Activated effector memory CD4-positive, alpha-beta T cell treated with anti-CD3 and anti-CD28 coated beads, Interleukin-2, amount 50 U/mL, for 16 hours (primary cell): ENCODE data around the gene TRIM24.
"Not testable (repeated sequence)": the region's sequence is repeated elsewhere in the genome, so short reads cannot be mapped to it uniquely, and the experiment has no call there.

Source experiments
- DNase-seq: peaks from one replicate; pipeline ENCODE4 v3.0.0-alpha.2; 2020

TRIM24 gene

DNA sequence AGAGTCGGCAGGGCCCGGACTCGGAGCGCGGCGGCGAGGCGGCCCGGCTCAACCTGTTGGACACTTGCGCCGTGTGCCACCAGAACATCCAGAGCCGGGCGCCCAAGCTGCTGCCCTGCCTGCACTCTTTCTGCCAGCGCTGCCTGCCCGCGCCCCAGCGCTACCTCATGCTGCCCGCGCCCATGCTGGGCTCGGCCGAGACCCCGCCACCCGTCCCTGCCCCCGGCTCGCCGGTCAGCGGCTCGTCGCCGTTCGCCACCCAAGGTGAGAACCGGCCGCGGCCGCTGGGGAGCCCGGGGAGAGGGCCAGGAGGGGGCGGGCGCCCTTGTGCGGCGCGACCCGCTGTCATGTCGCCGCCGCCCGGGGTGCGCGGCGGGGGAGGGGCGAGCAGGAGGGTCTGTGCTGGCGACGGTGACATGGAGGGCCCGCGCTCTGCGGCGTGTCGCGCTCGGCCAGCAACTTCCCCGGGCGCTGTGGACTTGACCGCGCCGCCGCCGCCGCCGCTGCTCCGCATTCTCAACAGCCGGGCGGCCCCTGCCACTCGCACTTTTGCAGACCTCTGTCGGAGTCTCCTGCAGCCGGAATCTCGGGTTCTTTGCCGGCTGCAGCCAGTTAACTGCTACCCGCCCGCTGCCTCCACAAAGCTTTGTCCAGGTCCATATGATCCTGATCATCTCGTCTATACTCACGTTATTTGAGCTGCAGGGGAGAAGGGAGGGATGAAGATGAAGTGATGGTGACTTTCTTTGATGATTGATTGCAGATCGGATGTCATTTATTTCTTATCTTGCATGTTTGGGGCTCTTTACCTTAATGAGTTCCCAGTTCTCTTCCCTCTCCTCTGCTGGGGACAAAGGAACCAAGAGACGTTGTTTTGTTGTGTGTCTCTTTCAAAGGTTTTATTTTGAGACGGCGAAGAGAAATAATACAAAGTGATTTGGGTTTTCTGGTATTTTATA lies 869 bp downstream of the TRIM24 start:
- DNase-seq, result peak; percentile 87

DNA sequence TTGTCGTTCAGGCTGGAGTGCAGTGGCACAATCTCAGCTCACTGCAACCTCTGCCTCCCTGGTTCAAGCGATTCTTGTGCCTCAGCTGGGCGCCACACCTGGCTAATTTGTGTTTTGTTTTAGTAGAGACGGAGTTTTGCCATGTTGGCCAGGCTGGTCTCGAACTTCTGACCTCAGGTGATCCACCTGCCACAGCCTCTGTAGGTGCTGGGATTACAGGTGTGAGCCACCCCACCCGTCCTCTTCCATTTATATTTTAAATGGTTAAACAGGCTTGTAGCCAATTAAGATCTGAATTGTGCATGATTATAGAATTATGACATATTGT lies 3.2 kb downstream of the TRIM24 start:
- not testable (repeated sequence) for DNase-seq

DNA sequence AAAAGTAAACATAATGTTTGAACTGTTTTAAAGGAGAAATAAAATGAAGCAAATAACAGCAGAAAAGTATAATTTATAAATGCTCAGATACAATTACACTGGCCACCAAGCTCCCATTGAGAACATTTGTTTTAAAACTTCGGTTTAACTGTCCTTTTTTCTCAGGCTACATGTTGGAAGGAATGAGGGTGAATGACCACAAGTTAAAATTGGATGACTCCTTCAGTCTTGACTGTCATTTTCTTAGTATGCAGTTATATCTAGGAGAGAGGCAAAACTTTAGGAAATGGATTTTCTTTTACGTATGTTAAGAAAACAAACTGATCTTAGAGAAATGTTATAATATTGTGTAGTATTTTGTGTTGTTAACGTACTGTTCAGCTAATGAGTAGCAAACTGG lies 5.0 kb downstream of the TRIM24 start:
- no peak for DNase-seq

DNA sequence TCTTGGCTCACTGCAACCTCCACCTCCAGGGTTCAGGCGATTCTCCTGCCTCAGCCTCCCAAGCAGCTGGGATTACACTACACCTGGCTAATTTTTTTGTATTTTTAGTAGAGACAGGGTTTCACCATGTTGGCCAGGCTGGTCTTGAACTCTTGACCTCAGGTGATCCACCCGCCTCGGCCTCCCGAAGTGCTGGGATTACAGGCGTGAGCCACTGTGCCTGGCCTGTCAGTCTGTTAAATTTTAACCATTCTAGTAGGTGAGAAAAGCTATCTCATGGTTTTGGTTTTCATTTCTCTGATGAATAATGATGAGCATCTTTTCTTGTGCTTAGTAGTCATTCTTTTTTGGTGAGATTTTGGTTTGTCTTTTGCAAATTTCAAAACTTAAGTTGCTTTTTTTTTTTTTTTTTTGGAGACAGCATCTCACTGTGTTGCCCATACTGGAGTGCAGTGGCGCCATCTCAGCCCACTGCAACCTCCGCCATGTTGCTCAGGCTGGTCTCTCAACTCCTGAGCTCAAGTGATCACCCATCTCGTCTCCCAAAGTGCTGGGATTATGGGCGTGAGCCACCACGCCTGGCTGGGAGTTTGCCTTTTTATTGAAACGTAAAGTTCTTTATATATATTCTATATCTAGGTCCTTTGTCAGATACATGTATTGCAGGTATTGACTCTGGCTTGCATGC lies 6.2 kb downstream of the TRIM24 start:
- DNase-seq, result not testable (repeated sequence)

DNA sequence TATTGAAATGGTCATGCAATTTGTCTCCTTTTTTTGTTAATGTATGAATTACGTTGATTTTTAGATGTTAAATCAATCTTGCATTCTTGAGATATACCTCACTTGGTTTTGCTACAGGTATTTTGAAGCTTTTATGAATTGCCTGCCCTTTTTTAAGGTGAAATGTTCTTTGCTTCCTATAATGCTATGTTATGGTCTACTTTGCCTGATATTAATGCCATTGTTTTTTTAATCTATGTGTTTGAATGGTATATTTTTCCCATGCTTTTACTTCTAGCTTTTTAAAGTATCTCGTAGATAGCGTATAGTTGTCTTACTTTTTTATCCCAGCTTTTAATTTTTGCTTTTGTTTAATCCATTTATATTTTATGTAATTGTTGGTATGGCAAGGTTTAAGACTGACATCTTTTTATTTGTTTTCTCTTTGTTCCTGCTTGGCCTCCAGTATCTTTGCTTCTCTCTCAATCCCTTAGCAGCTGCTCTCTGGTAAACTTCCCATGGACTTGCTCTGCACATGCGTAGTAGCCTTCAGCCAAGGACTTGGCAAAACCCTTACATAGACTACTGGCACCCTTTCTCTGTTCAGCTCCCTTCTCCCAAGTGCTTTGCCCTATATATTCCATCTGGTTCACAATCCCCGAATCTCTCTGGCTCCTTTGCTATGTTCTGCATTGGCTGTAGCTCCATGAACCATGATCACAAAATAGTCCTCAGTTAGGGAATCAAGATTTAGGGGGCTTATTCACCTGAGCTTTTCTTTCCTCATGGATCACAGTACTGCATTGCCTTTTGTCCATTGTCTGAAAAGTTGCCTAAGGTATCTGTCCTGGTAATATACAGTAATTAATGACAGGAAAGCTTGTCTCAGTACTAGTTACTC lies 8.4 kb downstream of the TRIM24 start:
- no peak for DNase-seq

DNA sequence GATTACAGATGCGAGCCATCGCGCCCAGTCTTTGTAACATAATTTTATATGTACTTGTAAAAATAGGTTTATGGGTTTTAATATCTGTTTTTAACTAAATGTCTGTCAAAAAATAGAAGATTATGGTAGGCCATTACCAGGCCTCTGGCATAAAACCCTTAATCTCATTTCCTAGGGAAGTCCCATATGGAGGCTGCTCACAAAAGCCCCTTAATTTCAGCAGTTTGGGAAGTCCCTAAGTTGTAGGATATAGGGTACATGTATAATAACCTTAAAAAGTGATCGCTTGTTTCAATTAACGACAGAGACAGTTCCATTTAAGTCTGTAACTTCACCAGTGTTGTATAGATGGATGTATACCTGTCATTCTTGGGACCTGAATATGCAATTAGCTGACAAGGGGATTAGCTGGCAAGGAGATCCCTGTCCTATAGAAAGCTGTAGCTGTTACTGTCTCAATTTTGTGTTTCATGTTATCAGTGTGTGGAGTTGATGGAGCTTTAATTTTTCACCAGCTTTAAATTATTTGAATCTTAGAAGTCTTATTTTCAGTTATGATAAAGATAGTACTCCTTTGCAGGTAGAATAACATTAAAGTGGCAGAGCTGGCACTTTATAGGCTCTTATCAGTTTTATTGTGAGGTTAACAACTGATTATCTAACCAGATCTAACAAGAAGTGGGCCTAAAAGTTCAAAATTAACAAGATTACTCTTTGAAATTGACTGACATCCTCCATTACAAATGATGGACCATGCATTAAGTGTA lies 10.5 kb downstream of the TRIM24 start:
- no peak for DNase-seq

DNA sequence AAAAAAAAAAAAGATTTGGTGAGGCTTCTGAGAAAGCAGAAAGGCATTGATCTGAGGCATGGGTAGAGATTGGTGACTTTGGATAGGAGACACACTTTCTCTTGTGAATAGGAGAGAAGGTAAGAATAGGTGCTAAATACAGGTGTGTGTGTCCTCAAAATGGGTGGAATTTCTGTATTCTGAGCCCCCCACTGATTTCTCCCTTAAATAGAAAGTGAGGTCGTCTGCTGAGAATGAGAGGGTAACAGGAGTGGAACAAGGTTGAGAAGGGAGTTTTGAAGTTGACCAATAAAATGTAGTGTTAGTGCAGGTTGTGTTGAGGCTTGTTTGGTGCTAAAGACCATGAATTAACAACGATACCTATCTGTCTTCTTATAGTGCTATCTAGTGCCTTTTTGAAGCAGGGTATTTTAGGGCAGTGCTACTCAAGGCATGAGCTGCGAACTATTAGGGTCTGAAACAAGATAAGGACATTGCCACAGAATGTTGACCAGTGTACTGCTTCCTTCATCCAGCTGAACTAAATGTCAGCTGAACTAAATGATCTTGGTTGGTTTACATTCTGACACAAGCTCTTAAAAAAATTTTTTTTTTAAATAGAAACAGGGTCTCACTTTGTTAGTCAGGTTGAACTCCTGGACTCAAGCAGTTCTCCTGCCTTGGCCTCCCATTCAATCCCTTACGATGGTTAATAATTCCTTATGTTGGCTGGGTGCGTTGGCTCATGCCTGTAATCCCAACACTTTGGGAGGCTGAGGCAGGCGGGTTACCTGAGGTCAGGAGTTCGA lies 12.4 kb downstream of the TRIM24 start:
- no peak for DNase-seq

DNA sequence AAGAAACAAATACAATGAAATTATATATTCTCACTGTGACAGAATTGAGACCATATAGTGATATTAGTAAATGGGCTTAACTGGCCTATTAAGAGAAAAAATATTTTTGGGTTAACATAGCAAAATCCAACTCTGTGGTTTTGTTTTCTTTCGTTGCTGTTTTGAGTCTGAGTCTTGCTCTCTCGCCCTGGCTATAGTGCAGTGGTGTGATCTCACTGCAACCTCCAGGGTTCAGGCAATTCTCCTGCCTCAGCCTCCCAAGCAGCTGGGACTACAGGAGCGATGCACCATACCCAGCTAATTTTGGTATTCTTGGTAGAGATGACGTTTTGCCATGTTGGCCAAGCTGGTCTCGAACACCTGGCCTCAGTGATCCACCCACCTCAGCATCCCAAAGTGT lies 15.3 kb downstream of the TRIM24 start:
- no peak for DNase-seq

DNA sequence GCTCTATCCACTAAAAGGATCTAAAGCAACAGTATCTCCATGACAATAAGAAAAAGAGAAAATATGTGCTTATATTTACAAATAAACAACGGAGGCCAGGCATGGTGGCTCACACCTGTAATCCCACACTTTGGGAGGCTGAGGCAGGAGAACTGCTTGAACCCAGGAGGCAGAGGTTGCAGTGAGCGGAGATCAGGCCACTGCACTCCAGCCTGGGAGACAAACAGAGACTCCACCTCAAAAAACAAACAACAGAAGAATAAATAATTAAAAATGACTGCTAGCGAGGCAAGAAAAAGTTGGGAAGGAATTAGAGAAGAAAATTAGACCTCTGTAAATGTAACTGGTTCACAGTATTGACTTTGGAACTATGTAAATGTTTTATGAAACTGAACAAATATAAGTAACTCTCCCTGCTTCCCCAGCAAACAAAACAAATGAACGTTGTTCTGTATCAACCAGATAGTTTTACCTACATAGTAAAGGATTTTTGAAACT lies 17.1 kb downstream of the TRIM24 start:
- no peak for DNase-seq

DNA sequence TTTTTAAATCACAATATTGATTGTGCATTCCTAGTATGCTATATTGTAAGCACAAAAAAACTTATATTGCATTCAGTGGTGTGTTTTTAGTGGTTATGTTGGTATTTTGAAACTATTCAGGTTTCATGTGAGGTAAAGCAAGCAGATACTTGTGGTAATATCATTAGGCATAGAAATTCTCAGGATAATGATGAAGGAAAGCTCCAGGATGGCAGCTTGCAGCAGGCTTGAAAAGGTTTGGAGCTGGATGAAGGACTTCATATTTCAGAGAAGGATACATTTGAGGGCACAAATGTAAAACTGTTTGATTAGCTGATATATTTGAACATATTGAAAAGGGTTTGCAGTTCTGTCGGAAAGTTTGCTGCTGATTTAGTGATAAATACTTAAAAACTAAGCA lies 17.5 kb downstream of the TRIM24 start:
- no peak for DNase-seq

DNA sequence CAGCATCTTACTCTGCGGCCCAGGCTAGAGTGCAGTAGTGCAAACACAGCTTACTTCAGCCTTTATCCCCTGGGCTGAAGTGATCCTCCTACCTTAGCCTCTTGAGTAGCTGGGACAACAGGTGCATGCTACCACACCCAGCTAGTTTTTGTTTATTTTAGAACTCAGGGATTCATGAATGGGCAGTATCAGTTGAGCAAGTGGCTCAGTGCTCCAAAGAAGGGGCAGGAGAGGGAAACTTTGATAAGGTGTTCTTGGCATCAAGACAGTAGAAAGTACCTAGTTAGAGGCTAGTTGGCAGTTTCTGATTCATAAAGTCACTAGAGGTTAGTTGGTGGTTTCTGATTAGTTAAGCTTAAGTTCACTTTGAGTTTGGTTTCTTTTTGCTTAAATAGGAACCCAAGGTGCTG lies 18.4 kb downstream of the TRIM24 start:
- DNase-seq, result no peak

DNA sequence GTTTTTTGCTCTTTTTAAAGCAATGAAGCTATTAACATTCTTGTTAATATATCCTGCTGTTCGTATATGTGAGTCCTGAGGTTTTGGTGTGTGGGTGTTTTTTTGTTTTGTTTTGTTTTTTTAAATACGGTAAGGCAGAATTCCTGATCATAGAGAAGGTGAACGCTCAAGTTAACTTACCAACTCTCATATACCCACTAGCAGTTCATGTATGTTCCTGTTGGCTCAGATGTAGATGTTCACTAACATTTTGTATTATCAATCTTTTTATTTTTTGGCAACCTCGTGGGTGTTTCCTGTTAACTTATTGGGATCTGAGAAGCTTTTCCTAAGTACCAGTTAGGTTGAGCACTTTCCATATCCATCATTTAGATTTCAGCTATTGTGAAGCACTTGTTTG lies 20.5 kb downstream of the TRIM24 start:
- no peak for DNase-seq

DNA sequence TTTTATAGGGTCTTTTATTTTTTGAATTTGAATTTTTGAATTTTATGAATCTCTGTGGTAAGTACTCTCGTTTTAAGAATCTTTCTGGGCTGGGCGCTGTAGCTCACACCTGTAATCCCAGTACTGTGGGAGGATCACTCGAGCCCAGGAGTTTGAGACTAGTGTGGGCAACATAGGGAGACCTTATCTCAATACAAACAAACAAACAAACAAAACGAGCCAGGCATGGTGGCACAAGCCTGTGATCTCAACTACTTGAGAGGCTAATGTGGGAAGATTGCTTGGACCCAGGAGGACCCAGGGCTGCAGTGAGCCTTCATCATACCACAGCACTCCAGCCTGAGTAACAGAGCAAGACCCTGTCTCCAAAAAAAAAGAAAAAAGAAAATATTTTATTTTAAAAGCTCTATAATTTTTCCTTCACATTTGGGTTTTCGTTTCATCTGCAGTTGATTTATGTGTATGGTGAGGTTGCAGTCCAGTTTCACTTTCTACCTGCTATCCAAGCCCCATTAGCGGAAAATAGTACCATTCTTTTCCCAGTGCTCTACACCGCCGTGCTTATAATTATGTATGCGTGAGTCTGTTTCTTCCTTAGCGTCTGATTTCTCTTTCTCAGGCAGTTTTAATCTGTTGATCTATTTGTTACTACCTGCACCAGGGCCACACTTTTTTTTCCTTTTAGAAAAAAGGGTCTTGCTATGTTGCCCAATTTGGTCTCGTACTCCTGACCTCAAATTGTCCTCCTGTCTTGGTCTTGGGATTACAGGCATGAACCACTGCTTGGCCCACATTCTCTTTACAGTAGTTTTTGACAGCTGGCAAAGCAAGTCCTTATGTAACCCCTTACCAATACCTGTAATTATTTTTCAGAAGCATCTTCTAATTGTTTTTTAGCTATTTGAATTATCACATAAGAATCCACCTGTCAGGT lies 21.7 kb downstream of the TRIM24 start:
- DNase-seq, result no peak

DNA sequence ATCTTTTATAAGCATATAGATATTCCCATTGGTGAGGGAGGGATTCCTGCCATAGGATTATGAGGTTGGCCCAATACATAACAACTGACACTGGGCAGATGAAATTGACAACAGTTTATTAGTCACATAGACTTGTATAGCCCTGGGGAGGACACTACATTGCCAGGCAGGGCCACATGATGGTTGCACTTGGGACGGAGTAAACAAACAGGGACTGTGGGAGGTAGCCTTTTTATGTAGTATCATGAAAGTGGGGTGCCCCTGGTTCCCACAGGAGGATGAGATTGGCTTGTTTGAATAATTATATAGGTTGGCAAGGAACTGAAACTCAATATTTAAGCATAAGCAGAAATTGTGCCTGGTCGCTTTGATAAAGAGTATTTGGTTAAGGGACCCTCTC lies 23.5 kb downstream of the TRIM24 start:
- DNase-seq, result no peak

DNA sequence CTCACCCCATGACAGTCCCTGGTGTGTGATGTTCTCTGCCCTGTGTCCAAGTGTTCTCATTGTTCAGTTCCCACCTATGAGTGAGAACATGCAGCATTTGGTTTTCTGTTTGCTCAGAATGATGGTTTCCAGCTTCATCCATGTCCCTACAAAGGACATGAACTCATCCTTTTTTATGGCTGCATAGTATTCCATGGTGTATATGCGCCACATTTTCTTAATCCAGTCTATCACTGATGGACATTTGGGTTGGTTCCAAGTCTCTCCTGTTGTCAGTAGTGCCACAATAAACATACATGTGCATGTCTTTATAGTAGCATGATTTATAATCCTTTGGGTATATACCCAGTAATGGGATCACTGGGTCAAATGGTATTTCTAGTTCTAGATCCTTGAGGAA lies 25.4 kb downstream of the TRIM24 start:
- DNase-seq, result not testable (repeated sequence)

DNA sequence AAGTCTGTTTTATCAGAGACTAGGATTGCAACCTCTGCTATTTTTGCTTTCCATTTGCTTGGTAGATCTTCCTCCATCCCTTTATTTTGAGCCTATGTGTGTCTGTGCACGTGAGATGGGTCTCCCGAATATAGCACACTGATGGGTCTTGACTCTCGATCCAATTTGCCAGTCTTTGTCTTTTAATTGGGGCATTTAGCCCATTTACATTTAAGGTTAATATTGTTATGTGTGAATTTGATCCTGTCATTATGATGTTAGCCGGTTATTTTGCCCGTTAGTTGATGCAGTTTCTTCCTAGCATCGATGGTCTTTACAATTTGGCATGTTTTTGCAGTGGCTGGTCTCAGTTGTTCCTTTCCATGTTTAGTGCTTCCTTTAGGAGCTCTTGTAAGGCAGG lies 29.1 kb downstream of the TRIM24 start:
- not testable (repeated sequence) for DNase-seq

DNA sequence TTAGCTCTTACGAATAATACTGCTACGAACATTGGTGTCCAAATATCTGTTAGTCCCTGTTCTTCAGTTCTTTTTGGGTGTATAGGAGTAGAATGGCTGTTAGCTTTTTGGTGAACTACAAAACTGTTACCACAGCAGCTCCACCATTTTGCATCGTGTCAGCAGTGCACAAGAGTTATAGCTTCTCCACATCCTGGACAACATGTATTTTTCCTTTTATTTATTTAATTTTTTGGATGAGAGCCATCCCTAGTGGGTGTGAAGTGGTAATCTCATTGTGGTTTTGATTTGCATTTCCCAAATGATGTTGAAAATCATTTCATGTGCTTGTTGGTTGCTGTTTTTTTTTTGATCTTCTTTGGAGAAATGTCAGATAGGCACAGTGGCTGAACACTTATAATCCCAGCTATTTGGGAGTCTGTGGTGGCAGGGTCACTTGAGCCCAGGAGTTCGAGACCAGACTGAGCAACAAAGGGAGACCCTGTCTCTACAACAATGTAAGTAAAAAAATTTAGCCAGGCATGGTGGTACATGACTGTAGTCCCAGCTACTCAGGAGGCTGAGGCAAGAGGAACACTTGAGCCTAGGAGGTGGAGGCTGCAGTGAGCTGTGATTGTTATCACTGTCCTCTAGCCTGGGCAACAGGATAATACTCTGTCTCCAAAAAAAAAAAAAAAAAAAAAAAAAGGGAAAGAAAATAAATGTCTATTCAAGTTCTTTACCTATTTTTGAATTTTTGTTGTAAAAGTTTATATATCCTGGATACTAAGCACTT lies 31.7 kb downstream of the TRIM24 start:
- no peak for DNase-seq

DNA sequence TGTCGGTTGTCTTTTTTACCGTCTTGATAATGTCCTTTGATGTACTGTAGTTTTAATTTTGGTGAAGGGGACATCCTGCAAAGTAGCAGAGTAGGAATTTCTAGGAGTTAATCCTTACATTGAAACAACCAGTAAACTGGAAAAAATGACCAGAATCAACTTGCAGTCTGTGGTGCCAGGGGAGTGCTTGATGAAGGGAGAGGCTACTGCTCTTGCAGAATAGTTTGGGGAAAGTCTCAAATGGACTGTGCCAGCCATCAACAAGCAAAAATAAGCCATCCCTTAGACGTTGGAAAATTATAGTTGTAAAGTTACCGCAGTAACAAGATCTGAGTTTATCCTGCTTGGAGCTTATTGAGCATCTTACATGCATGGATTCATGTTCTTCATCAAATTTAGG lies 32.4 kb downstream of the TRIM24 start:
- DNase-seq, result no peak

DNA sequence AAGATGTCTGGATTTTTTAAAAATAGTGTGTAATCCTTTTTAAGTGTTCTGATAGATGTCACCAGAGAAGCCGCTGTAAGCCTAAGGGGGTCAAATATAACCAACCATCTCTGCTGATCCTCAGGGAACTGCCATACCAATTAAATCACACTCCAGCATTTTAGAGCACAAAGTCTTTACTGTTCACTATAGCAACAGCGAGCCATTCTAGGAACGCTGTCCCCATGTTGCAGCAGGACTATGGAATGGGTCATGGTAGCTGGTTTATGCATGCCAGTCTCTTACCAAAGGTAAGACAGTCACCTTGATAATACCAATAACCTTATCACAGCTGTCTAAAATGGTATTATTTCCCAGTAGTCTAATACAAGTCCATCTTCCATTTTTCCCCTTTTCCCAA lies 33.5 kb downstream of the TRIM24 start:
- DNase-seq, result no peak

DNA sequence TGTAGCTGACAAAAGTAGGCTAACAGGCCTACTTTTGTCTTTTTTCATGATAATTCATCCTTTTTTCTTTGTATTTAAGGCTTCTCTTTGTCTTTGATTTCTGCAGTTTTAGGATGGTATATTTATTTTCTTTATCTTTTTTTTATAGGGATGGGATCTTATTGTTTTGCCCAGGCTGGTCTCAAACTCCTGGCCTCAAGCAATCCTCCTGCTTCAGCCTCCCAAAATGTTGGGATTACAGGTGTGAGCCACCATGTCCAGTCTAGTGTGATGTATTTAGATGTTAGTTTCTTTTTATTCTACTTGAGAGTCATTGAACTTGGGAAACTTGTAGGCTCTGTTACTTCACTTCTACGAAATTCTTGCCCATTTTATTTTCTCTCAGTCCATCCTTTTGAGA lies 35.4 kb downstream of the TRIM24 start:
- DNase-seq, result no peak
